ENCODE results near the gene ANTXR2.
"Not testable (repeated sequence)": the region's sequence is repeated elsewhere in the genome, so short reads cannot be mapped to it uniquely, and the experiment has no call there.

The ANTXR2 gene

DNA sequence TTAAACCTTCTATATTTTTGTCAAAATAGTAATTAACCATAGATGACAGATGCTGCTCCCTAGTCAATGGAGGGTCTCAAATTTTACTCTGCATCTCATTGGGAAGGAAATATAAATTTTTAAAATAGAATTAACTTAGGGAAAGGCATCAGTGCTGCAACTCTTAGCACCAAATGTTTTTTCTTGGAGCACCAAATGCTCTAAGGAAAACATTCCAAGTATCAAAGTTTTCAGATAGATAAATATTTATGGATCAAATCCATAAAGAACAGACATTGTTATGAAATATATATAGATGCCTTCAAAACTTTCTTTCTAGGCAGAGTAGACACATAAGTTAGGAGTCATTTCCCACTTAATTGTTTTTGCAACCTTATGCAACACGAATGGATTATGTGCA, 168.7 kb downstream of the ANTXR2 start:
- no peak for DNase-seq

DNA sequence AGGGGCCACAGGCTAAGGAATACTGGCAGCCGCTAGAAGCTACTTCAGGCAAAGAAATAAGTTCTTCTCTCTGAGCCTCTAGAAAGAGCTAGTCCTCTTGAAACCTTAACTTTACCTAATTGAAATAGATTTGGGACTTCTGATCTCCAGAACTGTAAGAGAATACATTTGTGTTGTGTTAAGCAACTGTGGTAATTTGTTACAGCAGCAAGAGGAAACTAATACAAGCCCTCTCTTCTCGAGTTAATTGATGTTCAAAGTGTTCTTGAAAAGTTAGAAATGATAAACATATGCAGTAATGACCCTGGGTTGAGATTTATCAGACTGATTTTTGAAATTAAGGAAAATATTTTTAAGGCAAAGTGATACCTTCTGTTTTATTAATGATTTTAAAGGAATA, 172.8 kb downstream of the ANTXR2 start:
- DNase-seq, result no peak

DNA sequence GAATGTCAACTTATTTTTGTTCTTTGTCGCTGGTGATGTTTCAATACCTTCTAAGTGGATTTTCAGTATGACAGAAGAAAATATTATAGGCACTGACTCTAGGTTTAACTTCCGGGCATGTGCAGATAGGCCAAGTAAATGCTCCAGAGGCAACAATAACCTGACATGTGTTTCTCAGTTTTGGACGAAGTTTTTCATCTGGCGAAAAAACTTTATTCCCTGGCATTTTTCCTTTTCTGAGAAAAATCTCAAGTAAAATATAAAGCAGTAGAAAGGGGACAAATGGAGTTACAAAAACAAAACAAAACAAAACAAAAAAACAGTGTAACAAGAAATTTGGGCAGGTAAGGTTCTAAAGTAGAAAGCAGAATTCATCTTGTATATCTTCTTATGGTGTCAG, 173.5 kb downstream of the ANTXR2 start:
- no peak for DNase-seq

GRCh38 chr4:79898055-79898454, 175.0 kb downstream of the ANTXR2 start:
- DNase-seq, result no peak

DNA sequence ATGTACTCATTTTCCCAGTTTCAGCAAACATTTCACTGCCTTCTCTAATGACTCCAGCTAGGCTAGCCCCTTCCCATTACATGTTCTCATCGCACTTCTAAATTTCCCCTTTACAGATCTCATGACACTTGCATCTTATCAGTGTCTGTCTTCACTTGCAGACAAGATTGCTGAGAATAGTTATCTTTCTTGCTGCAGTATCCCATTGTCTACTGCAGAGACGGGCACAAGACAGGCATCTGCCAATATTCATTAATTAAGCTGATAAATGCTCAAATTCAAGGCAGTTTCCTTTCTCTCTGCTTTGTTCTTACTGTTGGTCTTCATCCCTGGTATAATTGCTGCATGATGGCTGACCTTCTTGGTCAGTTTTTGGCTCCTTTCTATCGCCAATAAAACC, 175.9 kb downstream of the ANTXR2 start:
- DNase-seq, result no peak

- no peak for DNase-seq
Measured at GRCh38 chr4:79893456-79893855, 179.6 kb downstream of the ANTXR2 start.

DNA sequence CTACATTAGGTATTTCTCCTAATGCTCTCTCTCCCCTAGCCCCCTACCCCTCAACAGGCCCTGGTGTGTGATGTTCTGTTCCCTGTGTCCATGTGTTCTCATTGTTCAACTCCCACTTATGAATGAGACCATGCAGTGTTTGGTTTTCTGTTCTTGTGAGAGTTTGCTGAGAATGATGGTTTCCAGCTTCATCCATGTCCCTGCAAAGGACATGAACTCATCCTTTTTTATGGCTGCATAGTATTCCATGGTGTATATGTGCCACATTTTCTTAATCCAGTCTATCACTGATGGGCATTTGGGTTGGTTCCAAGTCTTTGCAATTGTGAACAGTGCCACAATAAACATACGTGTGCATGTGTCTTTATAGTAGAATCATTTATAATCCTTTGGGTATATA, 184.0 kb downstream of the ANTXR2 start:
- DNase-seq, result not testable (repeated sequence)

- no peak for DNase-seq
Measured at GRCh38 chr4:79886557-79886956, 186.5 kb downstream of the ANTXR2 start.

GRCh38 chr4:79886021-79886420, 187.0 kb downstream of the ANTXR2 start:
- no peak for DNase-seq

DNA sequence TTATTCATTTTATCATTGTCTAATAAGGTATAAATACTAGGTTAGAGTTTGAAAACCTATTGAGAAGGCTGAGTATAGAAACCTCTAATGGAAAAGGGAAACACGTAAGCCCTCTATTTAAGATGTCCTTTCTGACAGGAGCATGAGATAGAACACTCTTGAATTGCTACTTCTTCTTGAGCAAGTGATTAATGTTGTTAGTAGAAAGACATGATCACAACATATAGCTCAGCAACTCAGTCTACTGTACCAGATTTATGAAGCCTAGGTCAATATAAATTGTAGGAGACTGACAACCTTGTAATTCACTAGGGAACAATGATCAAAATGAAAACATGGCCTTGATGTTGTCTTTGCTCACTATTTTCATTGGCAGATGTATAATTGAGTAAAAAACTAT, 189.7 kb downstream of the ANTXR2 start:
- no peak for DNase-seq

GRCh38 chr4:79882806-79883205, 190.2 kb downstream of the ANTXR2 start:
- DNase-seq, result no peak

DNA sequence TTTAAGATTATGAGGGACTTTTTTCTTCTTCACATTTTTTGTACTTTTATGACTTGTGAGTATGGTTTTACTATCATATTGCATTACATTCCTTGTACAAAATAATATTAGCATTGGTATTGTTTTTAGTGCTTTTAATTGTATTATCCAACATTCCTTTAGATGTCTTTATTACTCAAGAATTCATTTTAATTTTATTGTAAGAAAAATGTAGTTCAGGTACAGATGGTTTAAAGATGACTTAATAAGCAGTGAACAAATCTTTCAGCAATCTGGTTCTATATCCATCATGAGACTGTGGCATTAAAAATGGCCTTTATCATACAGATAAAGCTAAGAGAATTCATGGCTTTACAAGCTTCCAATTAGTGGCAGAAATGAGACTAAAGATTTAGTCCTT, 191.6 kb downstream of the ANTXR2 start:
- DNase-seq, result no peak

DNA sequence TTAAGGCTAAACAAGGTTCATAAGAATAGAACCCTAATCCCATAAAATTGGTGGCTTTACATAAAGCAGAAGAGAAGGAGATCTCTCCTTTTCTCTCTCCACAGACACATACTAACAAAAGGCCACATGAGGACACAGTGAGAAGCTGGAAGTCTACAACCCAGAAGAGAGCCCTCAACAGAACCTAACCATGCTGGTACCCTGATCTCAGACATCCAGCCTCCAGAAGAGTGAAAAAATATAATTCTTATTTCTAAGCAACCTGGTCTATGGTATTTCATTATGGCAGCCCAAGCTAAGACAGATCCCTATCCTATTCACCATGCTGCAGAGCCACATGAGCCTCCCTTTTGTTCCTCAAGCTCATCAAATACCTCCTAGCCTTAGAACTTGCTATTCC, 195.5 kb downstream of the ANTXR2 start:
- no peak for DNase-seq

GRCh38 chr4:79875344-79875899, 197.6 kb downstream of the ANTXR2 start:
- no peak for DNase-seq

- DNase-seq, result no peak
Measured at GRCh38 chr4:79874197-79874596, 198.8 kb downstream of the ANTXR2 start.

- no peak for DNase-seq
Measured at GRCh38 chr4:79872738-79873137, 200.3 kb downstream of the ANTXR2 start.

DNA sequence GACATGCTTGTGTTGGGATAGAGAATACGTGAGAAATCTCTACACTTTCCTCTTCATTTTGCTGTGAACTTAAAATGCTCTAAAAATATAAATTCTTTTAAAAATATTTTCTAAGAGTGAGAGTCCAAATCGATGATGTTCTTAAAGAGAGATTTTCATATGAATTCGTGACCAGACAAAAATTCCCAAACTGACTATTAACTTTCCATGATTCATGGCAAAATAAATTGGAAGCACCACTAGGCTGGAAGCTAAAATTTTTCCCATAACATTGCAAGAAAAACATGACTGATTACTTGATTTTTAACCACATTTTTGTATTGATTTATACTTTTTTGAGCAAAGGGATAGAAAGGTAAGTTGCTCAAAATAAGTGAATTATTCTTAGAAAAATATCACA, 201.1 kb downstream of the ANTXR2 start:
- DNase-seq, result no peak

- no peak for DNase-seq
Measured at GRCh38 chr4:79869597-79870237, 203.3 kb downstream of the ANTXR2 start.

- DNase-seq, result no peak
Measured at GRCh38 chr4:79865201-79865597, 207.8 kb downstream of the ANTXR2 start.

GRCh38 chr4:79864500-79865200, 208.4 kb downstream of the ANTXR2 start:
- no peak for DNase-seq

DNA sequence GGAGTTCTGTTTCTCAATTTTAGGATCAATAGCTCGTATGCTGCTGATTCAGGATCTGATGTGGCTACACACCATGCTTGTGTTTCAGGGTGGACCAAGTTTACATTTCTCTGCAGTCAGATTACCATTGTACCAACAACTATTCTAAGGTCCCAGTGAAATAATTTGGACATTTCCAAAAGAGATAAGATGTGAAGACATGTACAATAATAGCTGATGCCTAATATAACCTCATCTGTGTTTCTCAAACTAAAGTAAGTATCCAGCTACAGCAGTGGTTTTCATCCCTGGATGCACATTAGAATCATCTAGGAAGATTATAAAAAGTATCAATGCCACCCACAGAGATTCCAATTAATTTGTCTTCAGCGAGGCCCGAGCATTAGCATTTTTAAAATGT, 209.7 kb downstream of the ANTXR2 start:
- DNase-seq, result no peak

- no peak for DNase-seq
Measured at GRCh38 chr4:79862821-79863220, 210.2 kb downstream of the ANTXR2 start.

GRCh38 chr4:79857811-79858210, 215.2 kb downstream of the ANTXR2 start:
- DNase-seq, result no peak

DNA sequence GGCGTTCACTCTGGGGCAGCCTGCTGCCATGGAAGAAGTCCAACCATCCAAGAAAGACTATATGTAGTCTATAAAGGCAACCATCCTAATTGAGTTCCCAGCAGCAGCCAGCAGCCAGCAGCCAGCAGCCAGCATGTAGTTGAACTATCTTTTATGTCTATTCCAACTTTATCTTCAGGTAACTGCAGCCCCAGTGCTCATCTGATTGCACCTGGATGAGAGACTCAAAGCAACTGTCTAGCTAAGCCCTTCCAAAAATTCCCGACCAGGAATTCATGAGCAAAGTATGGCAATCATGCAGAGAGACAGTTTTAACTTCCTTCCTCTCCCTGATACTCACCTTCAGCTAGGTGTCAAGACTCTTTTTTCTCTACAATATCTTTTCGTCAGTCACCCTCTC, 216.8 kb downstream of the ANTXR2 start:
- no peak for DNase-seq
